Posterior cingulate gyrus (tissue), 11 donors: ENCODE results near the gene GLRX3.
A peak's percentile ranks its signal among the peaks of the same experiment; 100 is the strongest.
"Not testable (repeated sequence)": the region's sequence is repeated elsewhere in the genome, so short reads cannot be mapped to it uniquely, and the experiment has no call there.

Source experiments
- DNase-seq, 10 donors: peaks; one replicate each; pipeline versions ENCODE4 v3.0.0 to v3.0.0-alpha.2; 2020 to 2021; ENCODE audit warnings: mixed read lengths in 3 of 10
- intact Hi-C: fragments of 100-400 bp; cut with DNase I; formaldehyde crosslinking; loops from one replicate; pipeline ENCODE4 v1.15.1; 2023

GLRX3 gene

DNA sequence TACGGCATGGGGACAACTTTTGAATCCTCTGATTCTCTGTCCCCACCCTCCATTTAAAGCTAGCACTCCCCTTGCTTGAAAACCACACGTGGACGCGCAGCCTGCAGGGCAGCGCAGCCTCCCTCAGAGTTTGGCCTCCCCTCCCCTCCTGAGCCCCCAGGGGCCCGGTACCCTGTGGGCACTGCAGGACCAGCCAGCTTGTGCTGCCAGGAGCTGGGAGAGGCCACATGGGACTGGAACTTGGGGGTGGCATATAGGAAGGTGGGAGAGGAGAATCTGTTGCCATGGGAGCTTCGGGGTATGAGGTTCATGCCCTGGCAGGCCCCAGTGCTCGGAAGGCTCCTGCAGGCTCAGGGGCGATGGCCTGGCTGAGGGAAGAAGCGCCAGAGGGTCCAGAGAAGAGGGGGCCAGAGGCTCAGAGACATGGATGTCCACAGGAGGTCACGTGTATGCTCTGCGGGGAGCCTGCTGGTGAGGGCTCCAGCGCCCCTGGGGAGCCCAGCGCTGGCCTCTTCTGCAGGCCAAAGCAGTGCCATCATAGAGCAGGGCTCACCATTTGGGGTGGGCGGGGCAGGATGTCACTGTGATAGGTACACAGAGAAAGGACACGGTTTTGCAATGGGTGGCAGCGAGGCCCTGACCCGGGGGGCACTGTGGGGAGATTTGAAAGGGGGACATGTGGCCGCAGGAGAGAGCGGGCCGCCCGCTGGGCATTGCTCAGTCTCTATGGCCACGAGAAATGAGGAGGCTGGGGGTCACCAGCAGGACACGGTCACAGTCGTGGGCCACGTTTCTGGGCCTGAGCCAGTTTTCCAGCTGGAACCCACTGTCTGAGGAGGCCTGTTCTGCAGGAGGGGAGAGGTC lies 64.2 kb downstream of the GLRX3 start:
- intact Hi-C loops = no loop called here
- peak in 1 of 10 donors; percentile 76 for DNase-seq

DNA sequence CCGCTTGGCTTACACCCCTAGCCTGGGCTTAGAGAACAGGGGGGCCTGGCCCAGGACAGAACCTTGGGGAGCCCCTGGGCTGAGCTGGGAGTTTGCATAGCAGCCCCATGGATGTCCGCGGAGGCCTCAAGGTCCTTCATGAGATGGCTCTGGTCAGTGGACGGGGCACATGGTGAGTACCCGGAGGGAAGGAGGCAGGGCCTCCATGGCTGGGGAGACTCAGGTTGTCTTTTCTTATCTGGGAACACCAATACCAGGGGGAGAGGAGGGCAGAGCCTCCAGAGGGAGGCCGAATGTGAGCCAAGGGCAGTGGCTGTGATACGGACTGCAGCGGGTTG lies 64.8 kb downstream of the GLRX3 start:
- intact Hi-C loops = no loop called here
- DNase-seq = no peak

DNA sequence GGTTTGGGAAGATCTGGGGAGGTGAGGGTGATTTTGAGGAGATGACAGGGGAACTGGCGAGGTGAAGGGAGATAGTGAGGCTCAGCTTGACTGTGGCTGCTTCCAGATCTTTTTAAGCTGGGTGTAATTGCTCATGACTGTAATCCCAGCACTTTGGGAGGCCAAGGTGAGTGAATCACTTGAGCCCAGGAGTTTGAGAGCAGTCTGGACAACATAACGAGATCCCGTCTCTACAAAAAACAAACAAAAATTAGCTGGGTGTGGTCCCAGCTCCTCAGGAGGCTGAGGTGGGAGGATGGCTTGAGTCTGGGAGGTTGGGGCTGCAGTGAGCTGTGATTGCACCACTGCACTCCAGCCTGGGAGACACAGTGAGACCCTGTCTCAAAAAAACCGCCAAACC lies 66.0 kb downstream of the GLRX3 start:
- DNase-seq = peak in 1 of 10 donors; percentile 32
- intact Hi-C loops = not testable (repeated sequence)

DNA sequence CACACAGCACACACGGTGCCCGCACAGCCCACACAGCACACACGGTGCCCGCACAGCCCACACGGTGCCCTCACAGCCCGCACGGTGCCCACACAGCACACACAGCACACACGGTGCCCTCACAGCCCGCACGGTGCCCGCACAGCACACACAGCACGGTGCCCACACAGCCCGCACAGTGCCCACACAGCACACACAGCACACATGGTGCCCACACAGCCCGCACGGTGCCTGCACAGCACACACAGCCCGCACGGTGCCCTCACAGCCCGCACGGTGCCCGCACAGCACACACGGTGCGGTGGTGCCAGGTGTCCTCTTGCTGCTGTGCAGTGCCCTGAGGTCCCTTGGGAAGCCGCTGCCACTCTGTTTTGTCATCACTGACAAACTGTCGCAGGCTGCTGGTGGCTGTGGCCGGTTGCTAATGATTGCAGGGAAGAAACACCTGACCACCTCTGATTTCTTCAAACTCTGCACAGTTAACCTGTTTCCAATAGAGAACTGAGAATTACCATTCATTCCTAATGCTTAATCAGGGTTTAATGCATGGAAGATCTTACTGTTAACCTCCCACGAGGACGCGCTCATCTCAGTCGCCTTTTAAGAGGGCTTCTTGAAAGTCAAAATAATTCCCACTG lies 66.9 kb downstream of the GLRX3 start:
- intact Hi-C loops = no loop called here
- peak in 2 of 10 donors; percentile 35 to 79 for DNase-seq

DNA sequence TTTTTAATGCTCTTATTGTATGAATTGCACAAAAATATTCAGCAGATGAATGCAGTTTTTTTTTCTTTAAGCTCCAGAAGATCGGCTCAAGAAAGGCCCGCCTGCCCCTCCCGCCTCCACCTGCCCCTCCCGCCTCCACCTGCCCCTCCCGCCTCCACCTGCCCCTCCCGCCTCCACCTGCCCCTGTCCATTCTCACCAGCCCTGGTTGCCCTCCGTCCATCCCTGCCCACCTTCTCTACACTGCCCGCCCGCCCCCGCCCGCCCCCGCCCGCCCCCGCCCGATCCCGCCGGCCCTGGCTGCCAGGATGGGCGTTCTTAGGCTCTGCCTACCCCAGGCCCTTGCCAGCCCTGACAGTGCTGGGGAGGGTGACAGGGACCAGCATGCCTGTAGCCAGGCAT lies 67.4 kb downstream of the GLRX3 start:
- intact Hi-C loops = no loop called here
- DNase-seq = no peak

DNA sequence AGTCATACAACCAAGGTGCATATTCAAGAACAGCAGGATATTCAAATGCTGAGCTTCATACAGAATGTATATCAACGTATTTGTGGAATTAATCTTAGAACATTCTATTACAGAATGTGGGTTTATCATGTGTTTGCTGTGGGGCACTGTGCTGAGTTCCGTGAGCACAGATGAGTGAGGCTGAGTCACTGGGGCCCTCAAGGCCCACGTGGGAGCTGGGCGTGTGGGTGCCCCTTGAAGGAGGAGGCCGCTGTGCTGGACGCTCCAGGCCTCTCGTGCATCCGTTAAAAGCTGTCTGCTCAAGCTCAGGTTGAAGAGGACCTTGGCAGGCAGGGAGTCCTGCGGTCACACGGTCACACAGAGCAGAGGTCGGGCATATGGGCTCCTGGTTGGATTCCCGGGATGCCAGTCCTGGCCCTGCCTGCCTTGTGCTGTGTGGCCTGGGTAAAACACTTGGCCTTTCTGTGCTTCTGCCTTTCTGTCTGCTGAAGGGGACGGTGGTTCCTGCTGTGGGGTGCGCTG lies 70.1 kb downstream of the GLRX3 start:
- intact Hi-C loops = no loop called here
- DNase-seq = peak in 1 of 10 donors; percentile 60

DNA sequence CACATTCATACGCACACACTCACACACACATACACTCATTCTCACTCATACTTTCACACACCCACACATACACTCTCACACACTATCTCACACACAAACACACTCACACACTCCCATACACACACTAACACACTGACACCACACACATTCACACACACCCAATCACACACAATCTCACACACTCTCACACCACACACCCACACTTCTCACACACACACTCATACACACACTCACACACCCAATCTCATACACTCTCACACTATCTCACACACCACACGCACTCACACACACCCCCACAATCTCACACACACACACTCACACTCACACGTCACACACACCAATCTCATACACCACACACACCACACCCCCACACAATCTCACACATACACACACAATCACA lies 71.0 kb downstream of the GLRX3 start:
- DNase-seq = peak in 1 of 10 donors; percentile 1
- intact Hi-C loops = no loop called here

DNA sequence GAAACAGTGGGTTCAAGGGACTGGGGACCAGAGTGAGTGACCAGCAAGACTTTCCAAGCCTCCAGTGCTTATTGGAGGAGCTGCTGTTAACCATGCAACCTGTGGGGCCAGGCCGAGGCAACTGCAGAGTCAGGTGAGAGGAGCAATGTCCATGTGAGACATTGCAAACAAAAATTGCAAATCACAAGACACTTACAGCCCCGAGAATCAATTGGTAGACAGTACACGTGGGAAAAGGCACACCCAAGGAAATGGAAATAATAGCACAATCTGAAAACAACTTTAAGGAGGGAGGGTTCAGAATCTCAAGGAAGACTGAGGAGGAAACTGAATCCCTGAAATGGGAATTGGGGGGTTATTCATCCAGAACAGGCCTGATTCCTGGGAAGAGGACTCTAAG lies 72.6 kb downstream of the GLRX3 start:
- peak in 1 of 10 donors; percentile 1 for DNase-seq
- intact Hi-C loops = no loop called here

DNA sequence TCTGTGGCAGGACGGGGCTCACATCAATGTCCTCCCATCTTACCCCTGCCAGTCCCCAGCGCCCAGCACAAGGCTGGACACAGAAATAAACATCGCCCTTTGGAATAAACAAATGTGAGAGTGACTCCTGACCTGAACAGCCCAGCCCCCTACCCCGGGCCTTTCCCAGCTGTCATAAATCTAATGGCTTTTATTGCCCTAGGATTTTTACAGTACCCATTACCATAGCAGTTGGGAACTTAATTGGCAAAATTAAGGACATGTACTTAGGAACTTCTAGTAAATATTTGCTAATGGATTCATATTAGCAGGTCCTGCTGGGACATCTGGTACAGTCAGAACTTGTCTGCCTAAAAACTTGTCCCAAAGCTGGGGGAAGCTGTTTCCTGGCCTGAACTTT lies 76.6 kb downstream of the GLRX3 start:
- peak in 1 of 10 donors; percentile 21 for DNase-seq
- intact Hi-C loops = no loop called here

DNA sequence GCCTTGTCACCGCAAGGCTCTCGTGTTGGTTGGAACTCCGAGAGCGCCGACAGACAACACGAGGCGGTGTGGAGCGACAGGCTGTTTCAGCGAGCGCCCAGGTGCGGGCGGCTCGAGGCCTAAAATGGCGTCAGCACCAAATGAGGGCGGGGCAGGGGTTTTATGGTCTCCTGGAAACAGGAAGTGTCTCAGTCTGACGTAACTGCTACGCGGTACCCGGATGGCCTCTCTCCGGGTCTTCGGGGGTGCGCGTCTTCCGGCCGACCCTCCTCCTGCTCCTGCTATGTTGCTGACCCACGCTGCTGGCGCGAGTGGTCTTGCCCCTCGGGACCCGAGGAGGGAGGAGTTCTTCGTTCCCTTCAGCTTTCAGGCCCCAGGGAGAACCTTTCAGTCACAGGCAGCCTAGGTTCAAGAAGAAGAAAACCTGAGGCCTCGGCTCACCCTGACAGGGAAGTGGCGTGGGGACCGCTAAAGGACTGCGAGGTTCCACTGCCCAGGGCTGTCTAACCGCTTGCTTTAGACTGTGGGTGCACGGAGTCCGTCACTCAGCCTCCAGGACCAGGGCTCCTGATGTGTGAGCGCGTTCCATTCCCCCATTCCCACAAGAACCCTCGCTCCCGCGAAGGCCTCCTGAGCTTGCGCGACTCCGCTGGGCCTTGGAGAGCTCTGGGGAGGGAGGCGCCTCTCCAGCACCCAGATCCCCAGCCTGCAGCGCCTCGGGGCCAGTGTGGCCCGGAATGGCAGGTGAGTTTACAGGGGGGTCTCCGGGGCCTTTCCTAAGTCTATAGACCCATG lies 77.3 kb downstream of the GLRX3 start:
- intact Hi-C loops = no loop called here
- peak in 1 of 10 donors; percentile 57 for DNase-seq

DNA sequence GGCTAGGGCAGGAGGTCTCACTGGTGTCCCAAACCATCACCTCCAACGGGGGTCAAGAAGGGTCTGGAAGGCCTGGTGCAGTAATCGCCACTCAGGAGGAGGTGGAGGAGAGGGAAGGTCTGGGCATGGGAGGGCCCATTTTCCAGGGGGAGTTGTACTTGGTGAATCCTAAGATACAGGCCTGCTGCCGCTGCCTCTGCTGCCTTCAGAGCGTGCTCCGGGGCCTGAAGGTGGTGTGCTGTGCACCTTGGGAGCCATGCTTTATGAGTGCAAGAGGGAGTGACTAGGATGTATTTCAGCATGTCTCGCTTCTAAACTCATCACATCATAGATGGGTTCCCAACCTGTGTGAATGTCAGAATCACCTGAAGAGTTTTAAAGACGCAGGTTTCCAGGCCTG lies 78.2 kb downstream of the GLRX3 start:
- intact Hi-C loops = no loop called here
- DNase-seq = peak in 1 of 10 donors; percentile 28

DNA sequence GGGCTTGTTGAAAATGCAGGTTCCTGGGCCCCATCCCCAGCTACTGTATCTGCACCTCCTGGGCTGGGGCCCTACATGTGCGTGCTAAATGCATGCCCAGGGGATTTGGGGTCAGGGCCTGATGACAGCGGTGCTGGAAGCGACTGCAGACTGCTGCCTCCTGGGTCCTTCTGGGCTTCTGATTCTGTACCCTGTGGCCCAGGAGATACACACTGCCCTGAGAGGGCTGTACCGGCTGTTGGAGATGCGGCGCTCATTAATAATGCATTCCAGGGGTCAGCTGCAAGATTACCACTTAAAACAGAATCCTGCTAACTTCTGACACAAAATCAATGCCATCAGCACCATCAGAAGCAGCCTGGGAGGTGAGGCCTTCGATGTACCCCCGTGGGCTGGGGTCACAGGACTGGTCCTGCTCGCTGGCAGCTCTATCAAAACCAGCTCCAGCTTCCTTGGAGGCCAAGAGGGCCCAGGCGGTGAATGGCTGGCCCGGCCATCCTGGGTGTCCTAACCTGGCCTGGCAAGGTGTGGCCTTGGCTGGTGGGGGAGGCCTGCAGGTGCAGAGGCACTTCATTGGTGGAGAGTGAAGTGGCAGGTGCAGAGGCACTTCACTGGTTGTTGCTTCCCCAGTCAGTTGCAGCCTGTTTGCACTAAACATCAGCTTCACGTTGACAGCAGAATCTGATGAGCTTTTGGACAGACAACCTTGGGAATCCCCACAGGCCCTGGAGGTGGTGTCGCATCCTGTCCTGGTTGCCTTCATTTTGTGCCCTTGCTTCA lies 79.2 kb downstream of the GLRX3 start:
- intact Hi-C loops = no loop called here
- DNase-seq = no peak

DNA sequence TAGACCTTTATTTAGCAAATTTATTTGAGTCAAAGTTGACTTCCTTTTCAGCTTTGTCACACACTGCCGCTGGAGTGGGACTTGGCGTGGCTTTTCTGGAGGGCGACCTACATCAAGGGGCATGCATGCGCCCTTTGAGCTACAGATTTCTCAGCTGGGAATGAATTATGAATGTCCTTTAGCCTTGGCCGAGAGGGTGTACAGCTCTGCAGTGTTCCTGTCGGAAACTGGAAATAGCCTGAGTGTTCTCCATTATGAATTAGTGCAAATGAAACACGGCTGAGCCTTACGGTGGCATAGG lies 79.7 kb downstream of the GLRX3 start:
- DNase-seq = no peak
- intact Hi-C loops = no loop called here

DNA sequence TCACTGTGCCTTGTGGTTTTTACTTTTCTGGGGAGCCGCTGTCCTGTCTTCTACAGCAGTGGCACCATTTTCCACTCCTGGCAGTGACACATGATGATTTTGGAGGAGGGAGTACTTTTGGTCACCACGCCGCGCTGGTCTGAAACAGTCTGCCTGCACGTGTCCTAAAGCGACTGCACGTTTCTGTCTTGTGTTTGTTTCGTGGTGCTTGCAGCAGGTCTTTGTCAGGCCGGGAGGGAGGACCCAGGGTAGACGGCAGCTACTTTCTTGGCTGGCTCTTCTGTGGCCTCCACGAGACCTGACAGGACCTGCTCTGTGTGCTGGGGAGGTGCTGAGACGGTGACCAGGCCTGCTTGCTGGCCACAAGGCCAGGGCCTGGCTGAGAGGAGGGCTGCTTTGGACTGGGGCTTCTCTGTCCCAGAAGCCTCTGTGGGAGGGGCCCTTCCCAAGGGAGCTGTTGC lies 82.0 kb downstream of the GLRX3 start:
- no peak for DNase-seq
- intact Hi-C loops = no loop called here

DNA sequence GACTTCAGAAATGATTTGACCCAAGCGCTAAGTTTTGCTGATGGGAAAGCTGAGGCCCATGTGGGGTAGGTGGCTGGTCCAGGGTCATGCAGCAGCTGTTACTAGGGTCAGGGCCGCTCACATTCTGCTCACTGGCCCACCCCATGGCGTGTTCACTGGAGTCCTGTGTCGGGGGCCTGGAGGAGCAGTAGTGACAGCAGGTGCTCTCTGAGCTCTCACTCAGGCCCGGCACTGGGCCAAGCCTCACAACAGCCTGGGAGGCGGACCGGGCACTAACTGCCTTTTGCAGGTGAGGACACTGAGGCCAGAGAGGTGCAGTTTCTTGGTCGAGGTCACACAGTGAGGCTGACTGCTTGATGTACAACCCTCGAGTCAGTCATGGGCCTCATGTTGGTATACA lies 82.7 kb downstream of the GLRX3 start:
- DNase-seq = no peak
- intact Hi-C loops = no loop called here

DNA sequence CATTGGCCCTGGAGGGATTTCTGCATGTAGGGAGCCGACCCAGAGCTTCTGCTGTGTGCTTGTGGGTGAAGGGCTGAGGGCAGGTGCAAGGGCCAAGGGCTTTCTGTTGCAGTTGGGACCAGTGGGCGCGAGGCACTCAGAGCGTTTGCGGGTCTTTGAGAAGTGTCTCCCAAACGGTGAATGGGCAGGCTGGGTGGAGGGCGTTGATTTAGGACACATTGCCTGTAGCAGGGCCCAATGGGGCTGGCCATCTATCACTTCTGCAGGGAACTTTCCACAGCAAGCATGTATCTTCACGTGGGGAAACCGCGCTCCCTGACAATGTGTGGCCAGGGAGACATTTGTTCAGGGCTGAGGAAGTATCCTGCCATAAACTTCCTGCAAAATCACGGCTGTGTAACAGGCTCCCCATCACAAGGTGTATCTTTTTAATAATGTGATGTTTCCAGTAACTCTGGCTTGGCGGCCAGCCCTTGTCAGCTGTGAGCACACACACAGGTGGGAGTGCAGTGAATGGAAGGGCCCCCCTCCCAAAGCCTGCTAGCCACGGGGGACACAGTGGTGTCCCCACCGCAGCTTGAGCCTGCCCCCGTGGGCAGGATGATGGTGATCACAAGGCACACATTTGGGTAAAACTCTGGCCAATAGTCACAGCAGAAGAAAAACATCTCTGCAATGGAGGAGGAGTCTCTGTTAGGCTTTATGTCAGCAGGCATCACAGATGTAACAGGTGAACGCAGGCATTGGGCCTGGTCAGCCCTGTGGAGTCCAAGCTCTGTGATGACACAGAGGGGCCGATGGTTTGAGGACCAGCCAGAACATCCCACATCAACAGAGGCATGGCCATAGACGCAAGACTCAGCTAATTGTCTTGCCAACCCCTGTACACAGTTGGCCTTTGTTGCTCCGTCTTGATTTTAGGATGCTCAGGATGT lies 84.3 kb downstream of the GLRX3 start:
- no peak for DNase-seq
- intact Hi-C loops = no loop called here

DNA sequence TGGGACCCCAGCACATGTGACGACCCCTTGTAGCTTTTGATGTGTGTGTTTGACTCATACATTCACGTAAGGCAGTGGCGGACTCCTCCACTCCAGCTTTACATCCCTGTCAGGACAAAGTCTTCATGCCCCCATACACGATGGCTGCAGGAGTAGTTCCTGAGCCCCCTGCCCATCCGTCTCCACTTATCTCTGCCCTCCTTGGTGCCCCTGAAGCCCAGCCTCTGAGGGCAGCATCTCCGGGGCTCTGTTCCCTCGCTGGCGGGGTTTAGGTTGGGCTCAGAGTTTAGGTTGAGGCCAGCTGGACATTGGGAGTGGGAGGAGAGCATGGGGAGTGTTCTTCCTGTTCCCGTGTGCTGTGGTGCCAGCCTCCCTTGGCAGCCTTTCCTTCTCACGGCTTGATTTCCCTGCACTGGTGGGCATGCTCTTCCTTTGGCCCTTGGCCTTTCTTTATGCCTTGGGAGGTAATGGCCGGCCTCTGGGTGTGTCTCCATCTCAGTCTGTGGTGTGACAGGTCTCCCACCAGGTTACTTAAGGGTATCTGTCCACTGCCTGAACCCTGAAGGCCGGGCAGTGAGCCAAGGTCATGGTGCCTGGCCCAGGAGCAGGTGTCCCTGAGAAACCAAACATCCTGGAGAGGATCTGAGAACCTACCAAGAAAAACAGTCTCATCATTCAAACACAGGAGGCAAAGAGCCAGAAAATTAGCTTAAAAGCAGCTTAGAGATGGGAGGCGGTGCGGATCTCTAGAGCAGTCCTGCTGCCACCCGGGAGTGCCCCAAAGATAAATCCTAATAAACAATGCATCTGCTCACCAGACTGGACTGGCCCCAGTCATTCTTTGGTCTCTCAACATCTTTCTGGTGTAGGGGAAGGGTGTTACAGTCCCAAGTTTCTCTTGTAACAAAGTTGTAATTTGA lies 85.5 kb downstream of the GLRX3 start:
- no peak for DNase-seq
- intact Hi-C loops = no loop called here

DNA sequence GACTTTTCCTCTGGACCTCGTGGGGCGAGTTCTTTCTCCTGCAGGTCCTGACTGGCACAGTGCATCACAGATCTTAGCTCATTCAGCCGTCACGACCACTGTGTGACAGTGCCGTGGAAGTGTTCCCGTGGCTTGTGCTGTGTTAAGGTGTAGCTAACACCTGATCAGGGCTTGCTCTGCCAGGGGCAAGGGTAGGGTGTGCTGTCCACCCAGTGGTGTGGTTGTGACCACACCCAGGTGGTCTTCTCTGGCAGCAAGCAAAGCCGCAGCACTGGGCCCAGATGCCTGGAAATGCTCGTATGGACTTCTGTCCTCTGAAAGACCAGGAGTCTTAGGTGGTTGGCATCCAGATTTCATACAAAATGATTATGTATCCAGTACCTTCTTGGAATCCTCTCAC lies 86.2 kb downstream of the GLRX3 start:
- DNase-seq = no peak
- intact Hi-C loops = no loop called here
